KG1 (cell line): ENCODE data around the gene HSPB1.
"Not testable (repeated sequence)": the region's sequence is repeated elsewhere in the genome, so short reads cannot be mapped to it uniquely, and the experiment has no call there.

Experiments used
- DNase-seq: peaks from one replicate; lab custom pipeline; 2025; lab: John Stamatoyannopoulos, UW

The HSPB1 gene

GRCh38 chr7:76308874-76309273 is 6.4 kb downstream of the HSPB1 start:
- DNase-seq = not testable (repeated sequence)

GRCh38 chr7:76309341-76310101 is 7.0 kb downstream of the HSPB1 start:
- not testable (repeated sequence) for DNase-seq

- DNase-seq = no peak
Observed at GRCh38 chr7:76310102-76310957, 7.9 kb downstream of the HSPB1 start.

- DNase-seq = not testable (repeated sequence)
Observed at GRCh38 chr7:76311838-76312237, 9.4 kb downstream of the HSPB1 start.

GRCh38 chr7:76314042-76314721 is 11.7 kb downstream of the HSPB1 start:
- DNase-seq = peak; percentile 82

- DNase-seq = not testable (repeated sequence)
Observed at GRCh38 chr7:76314740-76315139, 12.3 kb downstream of the HSPB1 start.

- no peak for DNase-seq
Observed at GRCh38 chr7:76315364-76315763, 12.9 kb downstream of the HSPB1 start.

GRCh38 chr7:76316984-76317781 is 14.7 kb downstream of the HSPB1 start:
- DNase-seq = no peak

- DNase-seq = peak; percentile 87
Observed at GRCh38 chr7:76317782-76318487, 15.5 kb downstream of the HSPB1 start.

- DNase-seq = peak; percentile 53
Observed at GRCh38 chr7:76318488-76319353, 16.2 kb downstream of the HSPB1 start.

GRCh38 chr7:76325092-76325491 is 22.6 kb downstream of the HSPB1 start:
- DNase-seq = no peak

- no peak for DNase-seq
Observed at GRCh38 chr7:76325811-76326210, 23.3 kb downstream of the HSPB1 start.

- DNase-seq = no peak
Observed at GRCh38 chr7:76326646-76327233, 24.3 kb downstream of the HSPB1 start.

- DNase-seq = peak; percentile 78
Observed at GRCh38 chr7:76327610-76328009, 25.1 kb downstream of the HSPB1 start.

- no peak for DNase-seq
Observed at GRCh38 chr7:76328389-76328788, 25.9 kb downstream of the HSPB1 start.

GRCh38 chr7:76329479-76329878 is 27.0 kb downstream of the HSPB1 start:
- no peak for DNase-seq

GRCh38 chr7:76330261-76330660 is 27.8 kb downstream of the HSPB1 start:
- DNase-seq = no peak

GRCh38 chr7:76330673-76331072 is 28.2 kb downstream of the HSPB1 start:
- DNase-seq = no peak

- DNase-seq = no peak
Observed at GRCh38 chr7:76332078-76332477, 29.6 kb downstream of the HSPB1 start.
